ENCODE data around the gene HUS1B. TPM values are rescaled to one million over a fixed set of nuclear protein-coding genes. Genes with fewer than 3 reads are reported as not detected.

HUS1B gene
- total RNA-seq, 1 donor from 2014 or later = 0.67 TPM

GRCh38 chr6:611928-612327, 45.0 kb downstream of the HUS1B start:
- peaks cover 18% of the 10 kb centered on the region for H3K36me3 Mint-ChIP-seq (ENCODE audit: insufficient read depth)

DNA sequence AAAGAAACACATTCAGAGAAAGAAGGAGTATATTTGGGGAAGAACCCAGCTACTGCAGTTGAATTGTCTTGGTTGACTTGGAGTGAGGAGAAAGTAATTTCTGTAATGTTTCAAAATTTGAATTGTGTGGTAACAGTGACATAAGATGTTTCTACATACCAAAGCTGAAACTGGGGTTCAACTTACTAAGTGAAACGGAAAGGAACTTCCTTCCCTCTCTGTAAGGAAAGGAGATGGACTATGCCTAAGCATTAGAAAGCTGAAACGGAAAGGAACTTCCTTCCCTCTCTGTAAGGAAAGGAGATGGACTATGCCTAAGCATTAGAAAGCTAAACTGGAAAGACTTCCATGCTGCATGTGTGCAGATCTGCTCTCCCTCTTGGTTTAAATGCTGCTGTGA, 46.0 kb downstream of the HUS1B start:
- peaks cover 22% of the 10 kb centered on the region for H3K36me3 Mint-ChIP-seq (ENCODE audit: insufficient read depth)
- no peaks in the 10 kb centered on the region for H3K27me3 Mint-ChIP-seq
- H3K27ac Mint-ChIP-seq = no peak overlapping the region
- TF ChIP-seq CTCF (IDR thresholded peaks at IDR 0.05; ENCODE audit: unreplicated experiment) = no peak
- H3K9me3 Mint-ChIP-seq (ENCODE audit: low read depth) = peaks cover 3% of the 10 kb centered on the region
- H3K4me3 Mint-ChIP-seq (ENCODE audit: low read depth) = no peak overlapping the region
- H3K4me1 Mint-ChIP-seq (ENCODE audit: low read depth) = peaks cover 15% of the 10 kb centered on the region
- DNase-seq (ENCODE audit: low spot score, unreplicated experiment) = no peak

More at GRCh38 chr6:611928-612327, 45.0 kb downstream of the HUS1B start:
- no peak overlapping the region for H3K27ac Mint-ChIP-seq
- no peak overlapping the region for H3K4me3 Mint-ChIP-seq (ENCODE audit: low read depth)
- no peaks in the 10 kb centered on the region for H3K27me3 Mint-ChIP-seq
- no peak for DNase-seq (ENCODE audit: low spot score, unreplicated experiment)
- H3K4me1 Mint-ChIP-seq (ENCODE audit: low read depth) = peaks cover 15% of the 10 kb centered on the region
- no peak for TF ChIP-seq CTCF (IDR thresholded peaks at IDR 0.05; ENCODE audit: unreplicated experiment)
- peaks cover 2% of the 10 kb centered on the region for H3K9me3 Mint-ChIP-seq (ENCODE audit: low read depth)

DNA sequence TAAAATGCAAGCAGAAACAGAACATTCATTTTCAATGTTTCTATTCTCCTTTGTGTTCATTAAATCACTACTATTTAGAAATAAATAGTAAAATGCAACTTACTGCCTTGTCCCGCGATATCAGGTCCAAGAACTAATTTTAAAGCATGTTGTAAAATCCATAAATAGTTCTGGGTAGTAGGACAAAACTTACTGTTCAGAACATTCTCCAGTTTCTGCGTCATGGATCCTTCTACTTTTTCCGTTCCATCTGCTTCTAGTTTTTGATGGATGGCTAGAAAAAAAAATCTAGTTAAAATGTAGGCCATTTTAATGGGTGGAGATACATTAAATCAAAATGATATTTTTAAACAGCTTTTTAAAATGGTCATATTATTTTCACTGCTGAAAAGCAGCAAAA, 47.0 kb downstream of the HUS1B start:
- no peak for TF ChIP-seq CTCF (IDR thresholded peaks at IDR 0.05; ENCODE audit: unreplicated experiment)
- no peaks in the 10 kb centered on the region for H3K27me3 Mint-ChIP-seq
- no peak for DNase-seq (ENCODE audit: low spot score, unreplicated experiment)
- no peak overlapping the region for H3K4me3 Mint-ChIP-seq (ENCODE audit: low read depth)
- H3K27ac Mint-ChIP-seq = no peak overlapping the region
- peaks cover 19% of the 10 kb centered on the region for H3K36me3 Mint-ChIP-seq (ENCODE audit: insufficient read depth)
- H3K4me1 Mint-ChIP-seq (ENCODE audit: low read depth) = peaks cover 14% of the 10 kb centered on the region
- H3K9me3 Mint-ChIP-seq (ENCODE audit: low read depth) = peaks cover 3% of the 10 kb centered on the region

GRCh38 chr6:606829-607379, 50.0 kb downstream of the HUS1B start:
- peaks cover 17% of the 10 kb centered on the region for H3K36me3 Mint-ChIP-seq (ENCODE audit: insufficient read depth)
- H3K27ac Mint-ChIP-seq = no peak overlapping the region
- peaks cover 1% of the 10 kb centered on the region for H3K4me1 Mint-ChIP-seq (ENCODE audit: low read depth)
- peaks cover 3% of the 10 kb centered on the region for H3K9me3 Mint-ChIP-seq (ENCODE audit: low read depth)
- H3K27me3 Mint-ChIP-seq = no peaks in the 10 kb centered on the region
- no peak for DNase-seq (ENCODE audit: low spot score, unreplicated experiment)
- no peak overlapping the region for H3K4me3 Mint-ChIP-seq (ENCODE audit: low read depth)
- TF ChIP-seq CTCF (IDR thresholded peaks at IDR 0.05; ENCODE audit: unreplicated experiment) = no peak

Other genes with a start within 250 kb of the HUS1B start
- 24.4 and 24.8 TPM in 2 replicates for gene EXOC2, start 36.0 kb upstream of the HUS1B start, total RNA-seq

All from progenitor cell of endocrine pancreas (in vitro differentiated cells).